Chondrocyte (in vitro differentiated cells): ENCODE measurements around the gene NOTCH1. TPM values are rescaled to one million over a fixed set of nuclear protein-coding genes. Genes with fewer than 3 reads are reported as not detected.

Source experiments
- DNase-seq: peaks from one replicate; pipeline ENCODE4 v3.0.0; 2021; ENCODE audit warnings: mixed read lengths, low spot score
- H3K27ac Mint-ChIP-seq: one replicate; pipeline ENCODE4 v1.8.0; 2021; ENCODE audit warnings: mild to moderate bottlenecking, moderate library complexity, mixed read lengths; ENCODE audit not compliant: unreplicated experiment
- H3K27me3 Mint-ChIP-seq: 2 replicates; pipeline ENCODE4 v1.8.0; 2021; ENCODE audit warnings: low read depth, mixed read lengths
- H3K36me3 Mint-ChIP-seq: 2 replicates; pipeline ENCODE4 v1.8.0; 2021; ENCODE audit warnings: low read depth, mixed read lengths
- H3K4me1 Mint-ChIP-seq: 2 replicates; pipeline ENCODE4 v1.8.0; 2021; ENCODE audit warnings: low read depth, mild to moderate bottlenecking, mixed read lengths
- H3K4me3 Mint-ChIP-seq: one replicate; pipeline ENCODE4 v1.8.0; 2021; ENCODE audit warnings: mild to moderate bottlenecking, moderate library complexity, mixed read lengths; ENCODE audit not compliant: unreplicated experiment
- H3K9me3 Mint-ChIP-seq: 2 replicates; pipeline ENCODE4 v1.8.0; 2021; ENCODE audit warnings: low read depth, mixed read lengths
- total RNA-seq: library from RNA; stranded (reverse); gene quantifications from 3 replicates; pipeline ENCODE4 v1.2.1, GENCODE V29; 2021
- TF ChIP-seq, protein P1 (sequence below): fragments of 200-600 bp; sonication (generic); IDR thresholded peaks from 2 replicates; pipeline ENCODE4 v1.5.0; 2021; ENCODE audit warnings: antibody characterized with exemption, mild to moderate bottlenecking, moderate library complexity

The NOTCH1 gene
- total RNA-seq, 1 donor from 2014 or later: 28.7 TPM

- Mint-ChIP-seq H3K27me3 (no peaks in the 10 kb centered on the region), H3K27ac (no peak overlapping the region), H3K4me3 (no peak overlapping the region), H3K36me3 (peaks cover 2% of the 10 kb centered on the region), H3K4me1 (peaks cover 12% of the 10 kb centered on the region), H3K9me3 (no peaks in the 10 kb centered on the region)
- DNase-seq: no peak
- TF ChIP-seq, protein P1, sequence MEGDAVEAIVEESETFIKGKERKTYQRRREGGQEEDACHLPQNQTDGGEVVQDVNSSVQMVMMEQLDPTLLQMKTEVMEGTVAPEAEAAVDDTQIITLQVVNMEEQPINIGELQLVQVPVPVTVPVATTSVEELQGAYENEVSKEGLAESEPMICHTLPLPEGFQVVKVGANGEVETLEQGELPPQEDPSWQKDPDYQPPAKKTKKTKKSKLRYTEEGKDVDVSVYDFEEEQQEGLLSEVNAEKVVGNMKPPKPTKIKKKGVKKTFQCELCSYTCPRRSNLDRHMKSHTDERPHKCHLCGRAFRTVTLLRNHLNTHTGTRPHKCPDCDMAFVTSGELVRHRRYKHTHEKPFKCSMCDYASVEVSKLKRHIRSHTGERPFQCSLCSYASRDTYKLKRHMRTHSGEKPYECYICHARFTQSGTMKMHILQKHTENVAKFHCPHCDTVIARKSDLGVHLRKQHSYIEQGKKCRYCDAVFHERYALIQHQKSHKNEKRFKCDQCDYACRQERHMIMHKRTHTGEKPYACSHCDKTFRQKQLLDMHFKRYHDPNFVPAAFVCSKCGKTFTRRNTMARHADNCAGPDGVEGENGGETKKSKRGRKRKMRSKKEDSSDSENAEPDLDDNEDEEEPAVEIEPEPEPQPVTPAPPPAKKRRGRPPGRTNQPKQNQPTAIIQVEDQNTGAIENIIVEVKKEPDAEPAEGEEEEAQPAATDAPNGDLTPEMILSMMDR: no peak
These were observed 4.7 kb downstream of the NOTCH1 start for GRCh38 chr9:136541179-136541578.

- Mint-ChIP-seq H3K27ac (no peak overlapping the region), H3K36me3 (peaks cover 2% of the 10 kb centered on the region), H3K9me3 (no peaks in the 10 kb centered on the region), H3K4me3 (no peak overlapping the region), H3K27me3 (no peaks in the 10 kb centered on the region), H3K4me1 (peaks cover 11% of the 10 kb centered on the region)
- TF ChIP-seq, protein P1: no peak
- DNase-seq: no peak
These were observed 6.1 kb downstream of the NOTCH1 start for GRCh38 chr9:136539427-136540421.

GRCh38 chr9:136538599-136539426 lies 7.0 kb downstream of the NOTCH1 start:
- Mint-ChIP-seq H3K27ac (peak overlapping the region; percentile 17), H3K36me3 (peaks cover 4% of the 10 kb centered on the region), H3K27me3 (no peaks in the 10 kb centered on the region), H3K9me3 (no peaks in the 10 kb centered on the region), H3K4me3 (no peak overlapping the region), H3K4me1 (peaks cover 5% of the 10 kb centered on the region)
- TF ChIP-seq, protein P1: no peak
- DNase-seq: no peak

DNA sequence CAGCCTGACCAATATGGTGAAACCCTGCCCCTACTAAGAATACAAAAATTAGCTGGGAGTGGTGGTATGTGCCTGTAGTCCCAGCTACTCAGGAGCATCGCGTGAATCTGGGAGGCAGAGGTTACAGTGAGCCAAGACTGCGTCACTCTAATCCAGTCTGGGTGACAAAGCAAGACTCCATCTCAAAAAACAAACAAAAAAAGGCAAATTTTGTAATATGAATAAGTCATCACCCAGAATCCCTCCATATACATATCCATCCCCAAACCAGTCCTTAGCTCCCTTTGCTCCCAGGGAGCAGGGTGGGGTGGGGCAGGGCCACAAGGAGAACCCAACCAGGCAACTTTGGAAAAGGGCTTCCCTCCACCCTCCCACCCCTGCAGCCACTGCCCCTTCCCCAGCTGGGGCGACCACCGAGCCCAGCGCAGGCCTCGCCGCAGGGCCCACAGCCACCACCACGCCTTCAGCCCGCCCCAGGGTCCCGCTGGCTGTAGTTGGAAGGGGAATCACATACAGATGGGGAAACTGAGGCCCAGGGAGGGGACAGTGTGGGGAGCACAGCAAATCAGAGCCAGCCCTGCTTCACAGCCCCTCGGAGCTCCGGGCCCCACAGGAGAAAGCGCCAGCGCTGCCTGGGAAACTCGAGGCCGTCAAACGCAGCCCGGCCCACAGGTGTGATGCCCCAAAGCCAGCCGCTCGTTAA lies 7.8 kb downstream of the NOTCH1 start:
- Mint-ChIP-seq H3K36me3 (peaks cover 4% of the 10 kb centered on the region), H3K27ac (no peak overlapping the region), H3K9me3 (no peaks in the 10 kb centered on the region), H3K4me1 (peaks cover 5% of the 10 kb centered on the region), H3K27me3 (no peaks in the 10 kb centered on the region), H3K4me3 (no peak overlapping the region)
- TF ChIP-seq, protein P1: no peak
- no peak for DNase-seq
